Keratinocyte (primary cell): ENCODE results near the gene ADGRD1. TPM values are rescaled to one million over a fixed set of nuclear protein-coding genes. Genes with fewer than 3 reads are reported as not detected.

Source experiments
- DNase-seq: peaks from one replicate; pipeline ENCODE4 v3.0.0-alpha.2; 2011; ENCODE audit warnings: low read depth, missing footprints, low spot score
- FAIRE-seq: peaks from 2 replicates; lab custom pipeline; 2011; peaks lifted over from hg19 to GRCh38; lab: Jason Lieb, UNC
- H2AFZ ChIP-seq: 2 replicates; pipeline ENCODE4 v1.6.0; 2012; ENCODE audit warnings: low read length, control low read depth, inconsistent platforms; ENCODE audit not compliant: control insufficient read depth
- H3K27ac ChIP-seq: 2 replicates; pipeline ENCODE4 v1.5.1; 2011; ENCODE audit warnings: low read length; ENCODE audit not compliant: control insufficient read depth, insufficient read depth
- H3K27me3 ChIP-seq: 3 replicates; pipeline ENCODE4 v1.6.0; 2011; ENCODE audit warnings: low read length; ENCODE audit not compliant: control insufficient read depth, insufficient read depth; ENCODE audit errors: extremely low read depth
- H3K36me3 ChIP-seq, 2 experiments: 2 replicates in 1 of 2; 3 replicates in 1 of 2; pipeline ENCODE4 v1.5.1; 2011; ENCODE audit warnings: low read length in 2 of 2, mild to moderate bottlenecking in 1 of 2; ENCODE audit not compliant: control insufficient read depth in 2 of 2, insufficient read depth in 2 of 2; ENCODE audit errors: extremely low read depth in 1 of 2
- H3K4me1 ChIP-seq: 3 replicates; pipeline ENCODE4 v1.5.1; 2011; ENCODE audit warnings: low read length; ENCODE audit not compliant: control insufficient read depth, insufficient read depth; ENCODE audit errors: extremely low read depth
- H3K4me2 ChIP-seq: 3 replicates; pipeline ENCODE4 v1.6.0; 2011; ENCODE audit warnings: low read depth, low read length; ENCODE audit not compliant: control insufficient read depth, insufficient read depth; ENCODE audit errors: extremely low read depth
- H3K4me3 ChIP-seq, 3 experiments: fragments of 200-600 bp in 1 of 3; sonication (generic) in 1 of 3; 2 replicates in 2 of 3; 3 replicates in 1 of 3; pipeline ENCODE4 v1.5.1; 2011 to 2016; ENCODE audit warnings: low read length in 3 of 3, mild to moderate bottlenecking in 3 of 3, control low read depth in 2 of 3, inconsistent platforms in 1 of 3, low read depth in 1 of 3, mixed read lengths in 1 of 3, mixed run types in 1 of 3, moderate library complexity in 1 of 3; ENCODE audit not compliant: control insufficient read depth in 2 of 3, insufficient read depth in 2 of 3; ENCODE audit errors: extremely low read depth in 1 of 3
- H3K79me2 ChIP-seq: 2 replicates; pipeline ENCODE4 v1.6.0; 2012; ENCODE audit warnings: low read length; ENCODE audit not compliant: control insufficient read depth, insufficient read depth
- H3K9ac ChIP-seq: 3 replicates; pipeline ENCODE4 v1.6.0; 2011; ENCODE audit warnings: low read length; ENCODE audit not compliant: control insufficient read depth, insufficient read depth; ENCODE audit errors: extremely low read depth
- H3K9me1 ChIP-seq: 3 replicates; pipeline ENCODE4 v1.6.0; 2011; ENCODE audit warnings: low read length; ENCODE audit not compliant: control insufficient read depth, insufficient read depth; ENCODE audit errors: extremely low read depth
- H3K9me3 ChIP-seq: 2 replicates; pipeline ENCODE4 v1.5.1; 2012; ENCODE audit warnings: low read depth, low read length; ENCODE audit not compliant: control insufficient read depth
- H4K20me1 ChIP-seq: 3 replicates; pipeline ENCODE4 v1.6.0; 2011; ENCODE audit warnings: low read length; ENCODE audit not compliant: control insufficient read depth, insufficient read depth; ENCODE audit errors: extremely low read depth
- CTCF ChIP-seq, 3 experiments: IDR thresholded peaks in 1 of 3; conservative IDR thresholded peaks in 1 of 3; optimal IDR thresholded peaks in 1 of 3; 2 replicates in 2 of 3; 3 replicates in 1 of 3; pipeline versions ENCODE3 to v1.5.1; 2011; ENCODE audit warnings: low read length in 3 of 3, mild to moderate bottlenecking in 3 of 3, moderate library complexity in 2 of 3, control low read depth in 1 of 3, inconsistent platforms in 1 of 3; ENCODE audit not compliant: insufficient read depth in 2 of 3; ENCODE audit errors: extremely low read depth in 1 of 3
- EZH2 ChIP-seq: IDR thresholded peaks from one replicate; pipeline ENCODE4 v1.6.1; 2012; ENCODE audit warnings: inconsistent platforms, mild to moderate bottlenecking, low read length, moderate library complexity
- dilution Hi-C: fragments of 300-500 bp; cut with MboI; formaldehyde crosslinking; loops from one replicate; pipeline ENCODE4 v1.7.0; 2020; ENCODE audit warnings: low sequenced_read_pairs; ENCODE audit not compliant: extremely low pct_ligation_motif_present
- polyA plus RNA-seq, 5 experiments: library from polyadenylated mRNA; depleted of rRNA in 3 of 5; stranded (reverse) in 3 of 5; stranded (forward) in 1 of 5; unstranded in 1 of 5; fragments of >200 nt; gene quantifications; 1 replicate in 1 of 5; 2 replicates in 3 of 5; 3 replicates in 1 of 5; pipeline versions ENCODE4 v1.2.1 to v1.2.3, GENCODE V29; 2011 to 2012; ENCODE audit warnings: missing spikeins in 2 of 5, low read depth in 1 of 5, low replicate concordance in 1 of 5

ADGRD1 gene
- polyA plus RNA-seq, 1 donor (not counting 4 experiments of a cell fraction or from before 2014, with no cell fraction given), result not detected

GRCh38 chr12:131004166-131004565, 50.5 kb downstream of the ADGRD1 start:
- H3K36me3 ChIP-seq, result no peaks in the 10 kb centered on the region
- peaks cover 3% of the 10 kb centered on the region for H3K9me3 ChIP-seq
- H3K79me2 ChIP-seq, result no peaks in the 10 kb centered on the region
- H3K4me1 ChIP-seq, result no peaks in the 10 kb centered on the region
- dilution Hi-C loops, result no loop called here
- H4K20me1 ChIP-seq, result no peaks in the 10 kb centered on the region
- H3K9me1 ChIP-seq, result no peaks in the 10 kb centered on the region
- H2AFZ ChIP-seq, result no peak overlapping the region
- H3K4me3 ChIP-seq, result no peak overlapping the region
- TF ChIP-seq EZH2 (no peak), CTCF (optimal IDR thresholded peaks at IDR 0.05 in 1 of 3, IDR thresholded peaks at IDR 0.05 in 1 of 3, conservative IDR thresholded peaks at IDR 0.05 in 1 of 3; ENCODE audit: extremely low read depth in 1 of 3, insufficient read depth in 2 of 3, low read length in 3 of 3) (no peak)
- H3K27me3 ChIP-seq, result no peaks in the 10 kb centered on the region
- DNase-seq (no peak), FAIRE-seq (no peak)
- no peak overlapping the region for H3K4me2 ChIP-seq
- no peak overlapping the region for H3K9ac ChIP-seq
- H3K27ac ChIP-seq, result no peak overlapping the region

GRCh38 chr12:131005161-131006035, 51.7 kb downstream of the ADGRD1 start:
- Histone ChIP-seq H3K4me3 (no peak overlapping the region), H4K20me1 (no peaks in the 10 kb centered on the region), H3K27ac (no peak overlapping the region), H3K4me1 (no peaks in the 10 kb centered on the region), H3K27me3 (no peaks in the 10 kb centered on the region), H3K9me1 (no peaks in the 10 kb centered on the region), H3K9ac (no peak overlapping the region), H3K4me2 (no peak overlapping the region), H3K36me3 (no peaks in the 10 kb centered on the region), H3K9me3 (peaks cover 9% of the 10 kb centered on the region), H3K79me2 (no peaks in the 10 kb centered on the region), H2AFZ (no peak overlapping the region)
- dilution Hi-C loops, result no loop called here
- FAIRE-seq (no peak), DNase-seq (no peak)
- no peak for TF ChIP-seq EZH2
